ENCODE data around the gene PLPPR1. TPM values are rescaled to one million over a fixed set of nuclear protein-coding genes. Genes with fewer than 3 reads are reported as not detected.
A peak's percentile ranks its signal among the peaks of the same experiment; 100 is the strongest.

Gene PLPPR1
- total and polyA plus RNA-seq, 2 experiments from 2014 or later, result 1.3 to 3.7 TPM

DNA sequence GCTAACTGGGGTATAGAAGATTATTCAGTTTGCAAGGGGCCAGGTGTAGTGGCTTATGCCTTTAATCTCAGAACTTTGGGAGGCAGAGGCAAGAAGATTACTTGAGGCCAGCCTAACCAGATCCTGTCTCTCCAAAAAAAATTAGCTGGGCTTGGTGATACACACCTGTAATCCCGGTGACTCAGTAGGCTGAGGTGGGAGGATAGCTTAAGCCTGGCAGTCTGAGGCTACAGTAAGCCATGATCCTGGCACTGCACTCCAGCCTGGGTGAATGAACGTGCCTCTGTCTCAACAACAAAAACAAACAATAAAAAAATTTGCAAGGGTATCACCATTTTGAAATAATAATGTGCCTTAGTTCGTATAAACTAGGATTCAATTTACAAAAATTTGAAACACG, 305.0 kb downstream of the PLPPR1 start (continued):
- TF ChIP-seq ZNF462 (CRISPR knock-in tag; IDR thresholded peaks at IDR 0.05) (no peak), STAT1 (IDR thresholded peaks at IDR 0.05; ENCODE audit: unreplicated experiment) (no peak)

- H3K27ac ChIP-seq (ENCODE audit: low read depth), result no peak overlapping the region
- Mint-ChIP-seq H3K4me3 (no peak overlapping the region), H3K27me3 (ENCODE audit: insufficient read depth, low read depth, poor library complexity) (no peaks in the 10 kb centered on the region), H3K9me3 (no peaks in the 10 kb centered on the region), H3K27ac (no peak overlapping the region), H3K4me1 (peaks cover 7% of the 10 kb centered on the region; the same call in 2 of the 3 replicates), H3K36me3 (ENCODE audit: low read depth) (no peaks in the 10 kb centered on the region)
- peak overlapping the region; percentile 56; the same call in 1 of the 2 replicates for H2AFZ ChIP-seq
- H3F3A ChIP-seq (replicated peaks; ENCODE audit: low read depth), result no peaks in the 10 kb centered on the region
- H3K4me3 ChIP-seq, result no peak overlapping the region
- H3K27me3 ChIP-seq (ENCODE audit: insufficient read depth), result no peaks in the 10 kb centered on the region
- no peaks in the 10 kb centered on the region for H3K36me3 ChIP-seq (ENCODE audit: insufficient read depth)
- no peaks in the 10 kb centered on the region for H3K4me1 ChIP-seq (ENCODE audit: insufficient read depth)
- no peaks in the 10 kb centered on the region for H3K79me2 ChIP-seq (replicated peaks; ENCODE audit: insufficient read depth)
- H4K20me1 ChIP-seq (replicated peaks; ENCODE audit: insufficient read depth), result no peaks in the 10 kb centered on the region
- no peak for DNase-seq (ENCODE audit: low spot score)
- peaks cover 7% of the 10 kb centered on the region for H3K9me2 ChIP-seq (ENCODE audit: insufficient read depth)
- no peak overlapping the region for H3K4me2 ChIP-seq
- ATAC-seq, result no peak
- TF ChIP-seq EZH2 (IDR thresholded peaks at IDR 0.05; ENCODE audit: low read depth, unreplicated experiment) (no peak), ZNF114 (CRISPR knock-in tag; IDR thresholded peaks at IDR 0.05) (no peak), CREB1 (CRISPR knock-in tag; IDR thresholded peaks at IDR 0.05; ENCODE audit: low read depth) (no peak), ZNF462 (CRISPR knock-in tag; IDR thresholded peaks at IDR 0.05) (no peak), EZH2phosphoT487 (IDR thresholded peaks at IDR 0.05; ENCODE audit: unreplicated experiment) (no peak), STAT1 (IDR thresholded peaks at IDR 0.05; ENCODE audit: unreplicated experiment) (no peak)
- TF ChIP-seq, protein P1, sequence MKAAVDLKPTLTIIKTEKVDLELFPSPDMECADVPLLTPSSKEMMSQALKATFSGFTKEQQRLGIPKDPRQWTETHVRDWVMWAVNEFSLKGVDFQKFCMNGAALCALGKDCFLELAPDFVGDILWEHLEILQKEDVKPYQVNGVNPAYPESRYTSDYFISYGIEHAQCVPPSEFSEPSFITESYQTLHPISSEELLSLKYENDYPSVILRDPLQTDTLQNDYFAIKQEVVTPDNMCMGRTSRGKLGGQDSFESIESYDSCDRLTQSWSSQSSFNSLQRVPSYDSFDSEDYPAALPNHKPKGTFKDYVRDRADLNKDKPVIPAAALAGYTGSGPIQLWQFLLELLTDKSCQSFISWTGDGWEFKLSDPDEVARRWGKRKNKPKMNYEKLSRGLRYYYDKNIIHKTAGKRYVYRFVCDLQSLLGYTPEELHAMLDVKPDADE (IDR thresholded peaks at IDR 0.05), result no peak
These were observed 305.6 kb downstream of the PLPPR1 start for GRCh38 chr9:101333926-101334702.

All from GM23338 (cell line).